K562 (cell line): Measurements from ENCODE around the gene RPL3. TPM values are rescaled to one million over a fixed set of nuclear protein-coding genes. Genes with fewer than 3 reads are reported as not detected.

Experiments
- BCLAF1 ChIP-seq, 2 experiments: fragments of 450-650 bp in 1 of 2; IDR thresholded peaks; 2 replicates each; pipeline ENCODE4 v1.6.1; 2011 to 2017; ENCODE audit warnings: low read depth in 2 of 2, antibody characterized with exemption in 1 of 2, borderline replicate concordance in 1 of 2, low read length in 1 of 2, mild to moderate bottlenecking in 1 of 2, mixed read lengths in 1 of 2; ENCODE audit not compliant: control insufficient read depth in 1 of 2
- CCAR2 ChIP-seq: fragments of 200-400 bp; formaldehyde crosslinking; IDR thresholded peaks from 2 replicates; pipeline ENCODE4 v1.6.1; 2017; ENCODE audit warnings: mild to moderate bottlenecking, low read depth, low read length
- E2F1 ChIP-seq: sonication (generic); formaldehyde crosslinking; IDR thresholded peaks from 2 replicates; pipeline ENCODE4 v1.8.1; 2023; ENCODE audit warnings: mild to moderate bottlenecking, missing genetic modification reagents, moderate library complexity
- GMEB1 ChIP-seq: fragments of 250-450 bp; sonication (Bioruptor Pico); IDR thresholded peaks from 2 replicates; pipeline ENCODE4 v1.4.0; 2020; ENCODE audit warnings: mild to moderate bottlenecking
- ILK ChIP-seq: fragments of 450-650 bp; IDR thresholded peaks from 2 replicates; pipeline ENCODE4 v1.6.1; 2016; ENCODE audit warnings: missing genetic modification characterization, low read depth, mild to moderate bottlenecking, missing compliant biosample characterization, moderate library complexity, borderline replicate concordance
- LARP7 ChIP-seq: fragments of 450-650 bp; IDR thresholded peaks from 2 replicates; pipeline ENCODE4 v1.6.1; 2016
- NCOA4 ChIP-seq: fragments of 450-650 bp; IDR thresholded peaks from 2 replicates; pipeline ENCODE4 v1.6.1; 2018; ENCODE audit warnings: mild to moderate bottlenecking; ENCODE audit not compliant: partially characterized antibody
- PKNOX1 ChIP-seq: fragments of 450-650 bp; IDR thresholded peaks from 2 replicates; pipeline ENCODE4 v1.6.1; 2016
- PML ChIP-seq: IDR thresholded peaks from 2 replicates; pipeline ENCODE4 v1.6.1; 2012; ENCODE audit warnings: low read length, inconsistent platforms
- RB1 ChIP-seq: fragments of 450-650 bp; IDR thresholded peaks from 2 replicates; pipeline ENCODE4 v1.6.1; 2017; ENCODE audit warnings: low read depth, mild to moderate bottlenecking
- SMAD4 ChIP-seq: fragments of 250-450 bp; sonication (Bioruptor Pico); conservative IDR thresholded peaks from 2 replicates; pipeline ENCODE4 v1.8.0; 2021; ENCODE audit warnings: inconsistent platforms, mild to moderate bottlenecking, moderate library complexity
- SMARCE1 ChIP-seq: fragments of 450-650 bp; IDR thresholded peaks from 2 replicates; pipeline ENCODE4 v1.7.1; 2016; ENCODE audit warnings: mild to moderate bottlenecking
- XRCC5 ChIP-seq: fragments of 200-400 bp; formaldehyde crosslinking; IDR thresholded peaks from 2 replicates; pipeline ENCODE4 v1.6.1; 2017; ENCODE audit warnings: low read depth, mild to moderate bottlenecking, low read length
- ZBED1 ChIP-seq: IDR thresholded peaks from 2 replicates; pipeline ENCODE4 v1.6.1; 2014
- ZNF232 ChIP-seq: sonication (generic); formaldehyde crosslinking; IDR thresholded peaks from 2 replicates; pipeline ENCODE4 v1.8.0; 2022; ENCODE audit warnings: mild to moderate bottlenecking, missing genetic modification reagents
- ZNF239 ChIP-seq: fragments of 250-450 bp; sonication (Bioruptor Pico); IDR thresholded peaks from 2 replicates; pipeline ENCODE4 v1.4.0; 2020; ENCODE audit warnings: mild to moderate bottlenecking
- ZNF436 ChIP-seq: fragments of 250-450, 450-650 bp; sonication (Bioruptor Pico); formaldehyde crosslinking; IDR thresholded peaks from 2 replicates; pipeline ENCODE4 v1.7.0; 2020; ENCODE audit warnings: mild to moderate bottlenecking
- ZZZ3 ChIP-seq: fragments of 450-650 bp; IDR thresholded peaks from 2 replicates; pipeline ENCODE4 v1.6.1; 2016; ENCODE audit warnings: antibody characterized with exemption, mild to moderate bottlenecking, moderate library complexity
- polyA plus RNA-seq, 8 experiments: library from polyadenylated mRNA; depleted of rRNA in 4 of 8; stranded (reverse) in 5 of 8; unstranded in 3 of 8; fragments of >200 nt; fragmentation: Nextera tagmentation in 2 of 8; fragmentation: Illumina TruSeq in 1 of 8; extraction: Ambion mirVana in 2 of 8; extraction: Trizol in 1 of 8; gene quantifications; 2 replicates each; pipeline versions ENCODE4 v1.2.1 to v1.2.3, GENCODE V29; 2011 to 2014; ENCODE audit warnings: inconsistent platforms in 1 of 8, missing spikeins in 1 of 8
- total RNA-seq, 7 experiments: library from RNA; depleted of rRNA in 6 of 7; stranded (reverse); fragments of >200 nt in 6 of 7; fragmentation: Illumina TruSeq in 2 of 7; extraction: Trizol in 2 of 7; gene quantifications; 2 replicates each; pipeline versions ENCODE4 v1.2.1 to v1.2.3, GENCODE V29; 2011 to 2021; ENCODE audit warnings: low replicate concordance in 1 of 7

The RPL3 gene
- total and polyA plus RNA-seq, 9 of the 15 experiments (the other 6 are each of a cell fraction or from before 2014, with no cell fraction given), result 1,624 to 4,066 (median 2,565) TPM

- TF ChIP-seq ZNF232 (CRISPR knock-in tag) (no peak), ZBED1 (no peak; the same call in 1 of the 2 replicates), ZNF239 (CRISPR knock-in tag) (no peak), ILK (tag) (no peak), BCLAF1 (IDR thresholded peaks at IDR 0.05; ENCODE audit: borderline replicate concordance in 1 of 2, control insufficient read depth in 1 of 2, low read depth in 2 of 2, low read length in 1 of 2) (no peak), SMARCE1 (no peak), ZNF436 (CRISPR knock-in tag) (no peak), LARP7 (no peak), NCOA4 (no peak), ZZZ3 (no peak), E2F1 (CRISPR knock-in tag) (peak; percentile 61; the same call in 1 of the 2 replicates), RB1 (no peak), CCAR2 (no peak), SMAD4 (CRISPR knock-in tag) (no peak), GMEB1 (no peak), PML (0 out of 2 replicates have a peak, but pooled peaks have one; percentile 15), PKNOX1 (no peak), XRCC5 (no peak)
Measured at GRCh38 chr22:39311592-39312400, 7.6 kb downstream of the RPL3 start (continued).
